HL-60 (cell line): ENCODE data around the gene NOS3.

Experiments used
- DNase-seq, 2 experiments: peaks; one replicate each; pipeline ENCODE4 v3.0.0-alpha.2; 2010 to 2020; ENCODE audit warnings: low read depth in 1 of 2, low spot score in 1 of 2
- H3K27ac ChIP-seq: fragments of 250-450 bp; sonication (Bioruptor Pico); replicated peaks from 2 replicates; pipeline ENCODE4 v1.5.1; 2020; ENCODE audit warnings: mild to moderate bottlenecking, moderate library complexity
- H3K27me3 ChIP-seq: fragments of 250-450 bp; sonication (Bioruptor Pico); 2 replicates; pipeline ENCODE4 v1.5.1; 2021; ENCODE audit warnings: mild to moderate bottlenecking, moderate library complexity; ENCODE audit not compliant: insufficient read depth, poor library complexity, severe bottlenecking
- H3K4me3 ChIP-seq: replicated peaks from 2 replicates; pipeline ENCODE4 v1.5.1; 2011; ENCODE audit warnings: mild to moderate bottlenecking, control low read depth, low read length; ENCODE audit not compliant: insufficient read depth
- CTCF ChIP-seq: IDR thresholded peaks from one replicate; pipeline ENCODE4 v1.5.1; 2011; ENCODE audit warnings: low read length, control low read depth, inconsistent platforms; ENCODE audit not compliant: insufficient read depth
- GABPA ChIP-seq: IDR thresholded peaks from 2 replicates; pipeline ENCODE4 v1.6.1; 2012; ENCODE audit warnings: low read depth
- POLR2AphosphoS5 ChIP-seq: IDR thresholded peaks from 2 replicates; pipeline ENCODE4 v1.6.1; 2012; ENCODE audit warnings: low read depth
- REST ChIP-seq: IDR thresholded peaks from 2 replicates; pipeline ENCODE4 v1.6.1; 2012; ENCODE audit warnings: low read depth; ENCODE audit not compliant: insufficient replicate concordance
- SPI1 ChIP-seq: IDR thresholded peaks from 2 replicates; pipeline ENCODE4 v1.6.1; 2012; ENCODE audit warnings: low read depth, mild to moderate bottlenecking, borderline replicate concordance

The NOS3 gene

GRCh38 chr7:151012911-151013347 is 22.1 kb downstream of the NOS3 start:
- peak in 1 of 2 experiments; percentile 42 for DNase-seq
- TF ChIP-seq POLR2AphosphoS5 = no peak
- no peak for TF ChIP-seq GABPA
- TF ChIP-seq SPI1 = no peak
- TF ChIP-seq CTCF = peak; percentile 19
- TF ChIP-seq REST = no peak
- Histone ChIP-seq H3K4me3 (no peak overlapping the region), H3K27ac (no peak overlapping the region), H3K27me3 (peaks cover 6% of the 10 kb centered on the region)

- no peak overlapping the region for H3K4me3 ChIP-seq
- H3K27ac ChIP-seq = no peak overlapping the region; the same call in 1 of the 2 replicates
These were observed 22.5 kb downstream of the NOS3 start for GRCh38 chr7:151013356-151013732.

More at GRCh38 chr7:151013356-151013732, 22.5 kb downstream of the NOS3 start:
- no peak for DNase-seq
- TF ChIP-seq POLR2AphosphoS5 (no peak), GABPA (no peak), SPI1 (no peak), REST (no peak), CTCF (no peak)
- peaks cover 7% of the 10 kb centered on the region for H3K27me3 ChIP-seq
